HG02798 (cell line): Measurements from ENCODE around the gene CLPX.
A peak's percentile ranks its signal among the peaks of the same experiment; 100 is the strongest.
"Not testable (repeated sequence)": the region's sequence is repeated elsewhere in the genome, so short reads cannot be mapped to it uniquely, and the experiment has no call there.

ENCODE experiments used
- ATAC-seq: cut with Tn5 transposase; IDR thresholded peaks from one replicate; pipeline ENCODE4 v1.9.1; 2021; ENCODE audit warnings: mild to moderate bottlenecking; ENCODE audit not compliant: unreplicated experiment, poor library complexity

The CLPX gene

DNA sequence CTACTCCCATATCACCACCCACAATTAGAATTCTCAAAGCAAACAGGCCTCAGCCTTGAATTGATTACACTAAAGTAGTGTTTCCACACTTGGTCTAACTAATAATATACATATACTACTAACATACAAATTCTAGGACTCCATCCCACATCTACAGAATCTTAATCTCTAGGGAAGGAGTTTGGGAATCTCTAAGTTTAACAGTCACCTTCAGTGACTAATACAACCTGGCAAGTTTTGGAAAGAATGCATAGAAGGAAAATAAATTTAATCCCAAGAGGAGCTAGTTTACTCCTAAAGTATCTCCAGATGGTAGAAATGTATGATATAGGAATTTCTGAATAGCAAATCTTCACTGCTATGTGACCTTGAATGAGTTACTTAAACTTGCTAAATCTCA is 9.1 kb downstream of the CLPX start:
- no peak for ATAC-seq

GRCh38 chr15:65175511-65175910 is 9.6 kb downstream of the CLPX start:
- no peak for ATAC-seq

DNA sequence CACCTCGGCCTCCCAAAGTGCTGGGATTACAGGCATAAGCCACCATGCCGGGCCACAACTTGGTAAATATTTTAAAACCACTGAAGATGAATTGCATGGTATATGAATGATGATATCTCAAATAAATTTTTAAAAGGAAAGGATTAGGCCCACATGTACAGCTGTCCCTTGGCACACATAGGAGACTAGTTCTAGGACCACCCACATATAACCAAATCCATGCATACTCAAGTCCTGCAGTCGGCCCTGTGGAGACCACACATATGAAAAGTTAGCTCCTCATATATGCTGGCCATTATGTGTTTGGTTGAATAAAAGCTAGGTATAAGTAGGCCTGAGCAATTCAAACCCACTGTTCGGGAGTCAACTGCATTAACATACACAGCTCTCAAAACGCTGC is 10.6 kb downstream of the CLPX start:
- ATAC-seq: no peak

DNA sequence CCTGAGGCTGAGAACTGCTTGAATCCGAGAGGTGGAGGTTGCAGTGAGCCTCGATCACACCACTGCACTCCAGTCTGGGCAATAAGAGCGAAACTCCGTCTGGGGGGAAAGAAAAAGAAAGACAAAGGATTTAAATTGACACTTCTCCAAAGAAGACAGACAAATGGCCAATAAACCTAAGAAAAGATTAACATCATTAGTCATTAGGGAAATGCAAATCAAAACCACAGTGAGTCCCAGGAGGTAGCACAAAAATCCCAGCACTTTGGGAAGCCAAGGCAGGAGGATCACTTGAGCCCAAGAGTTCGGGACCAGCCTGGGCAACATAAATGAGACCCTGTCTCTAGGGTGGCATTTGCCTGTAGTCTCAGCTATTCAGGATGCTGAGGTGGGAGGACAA is 12.6 kb downstream of the CLPX start:
- ATAC-seq: no peak

- no peak for ATAC-seq
Measured at GRCh38 chr15:65171428-65171827, 13.7 kb downstream of the CLPX start.

DNA sequence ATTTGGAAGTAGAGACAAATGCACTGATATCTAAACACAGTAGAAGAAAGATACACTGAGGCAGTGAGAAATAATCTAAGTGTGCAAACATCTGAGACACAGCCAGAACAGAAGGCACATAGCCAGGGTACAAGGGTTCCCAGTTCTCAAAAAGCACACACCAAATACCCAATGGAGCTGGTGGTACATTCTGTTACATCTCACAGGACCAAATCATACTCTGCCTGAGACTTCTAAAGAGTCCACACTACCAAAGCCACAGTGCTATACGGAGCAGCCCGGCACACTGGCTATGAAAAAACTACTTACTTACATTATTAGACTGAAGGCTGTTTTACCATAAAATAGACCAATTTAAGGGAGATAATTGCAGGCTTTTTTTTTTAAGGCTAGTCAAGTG is 19.3 kb downstream of the CLPX start:
- ATAC-seq: no peak

DNA sequence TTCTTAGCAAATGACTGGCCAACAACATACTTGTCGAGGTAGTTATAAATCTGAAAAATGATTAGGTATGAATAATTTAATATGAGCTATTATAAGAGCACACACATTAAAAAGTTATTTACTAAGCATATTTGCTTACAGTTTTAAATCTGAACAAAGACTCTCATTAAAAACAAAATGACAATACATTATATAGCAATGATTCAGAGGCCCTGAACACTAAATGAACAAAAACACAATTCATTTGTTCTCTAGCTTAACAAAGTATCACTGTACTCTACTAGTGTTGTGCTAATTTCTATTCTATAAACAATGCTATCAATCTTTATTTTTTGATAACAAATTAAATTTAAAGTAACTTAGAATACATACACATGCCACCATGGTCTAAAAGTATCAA is 21.0 kb downstream of the CLPX start:
- no peak for ATAC-seq

- ATAC-seq: no peak
Measured at GRCh38 chr15:65163041-65163440, 22.1 kb downstream of the CLPX start.

DNA sequence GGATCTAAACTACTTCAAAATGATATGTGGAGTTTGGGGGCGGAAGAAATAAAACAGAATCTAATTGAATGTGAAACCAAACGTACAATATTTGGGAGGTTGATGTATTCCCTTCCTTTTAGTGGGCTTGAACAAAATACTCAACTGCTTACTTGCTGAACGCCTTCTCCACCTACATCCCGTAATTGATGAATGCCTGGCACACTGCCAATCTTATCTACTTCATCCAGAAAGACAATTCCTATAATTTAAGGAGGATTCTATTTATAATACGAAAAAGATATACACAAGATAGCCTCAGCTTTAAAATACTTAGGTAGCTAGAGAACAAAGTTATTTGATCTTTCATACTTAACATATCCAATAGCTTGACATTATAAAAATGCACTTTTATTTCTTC is 28.4 kb downstream of the CLPX start:
- ATAC-seq: no peak

- ATAC-seq: no peak
Measured at GRCh38 chr15:65154720-65155119, 30.4 kb downstream of the CLPX start.

- no peak for ATAC-seq
Measured at GRCh38 chr15:65147902-65148301, 37.2 kb downstream of the CLPX start.

GRCh38 chr15:65146438-65146837 is 38.7 kb downstream of the CLPX start:
- no peak for ATAC-seq

DNA sequence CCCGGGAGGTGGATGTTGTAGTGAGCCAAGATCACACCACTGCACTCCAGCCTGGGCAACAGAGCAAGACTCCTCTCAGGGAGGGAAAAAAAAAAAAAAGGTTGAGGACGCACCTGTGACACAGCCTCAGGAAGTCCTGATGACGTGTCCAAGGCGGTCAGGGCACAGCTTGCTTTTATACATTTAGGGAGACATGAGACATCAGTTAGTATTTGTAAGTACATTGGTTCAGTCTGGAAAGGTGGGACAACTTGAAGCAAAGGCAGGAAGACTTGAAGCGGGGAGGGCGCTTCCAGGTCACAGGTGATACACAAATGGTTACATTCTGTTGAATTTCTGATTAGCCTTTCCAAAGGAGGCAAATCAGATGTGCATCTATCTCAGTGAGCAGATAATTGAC is 46.5 kb downstream of the CLPX start:
- not testable (repeated sequence) for ATAC-seq

- not testable (repeated sequence) for ATAC-seq
Measured at GRCh38 chr15:65137893-65138292, 47.2 kb downstream of the CLPX start.

- not testable (repeated sequence) for ATAC-seq
Measured at GRCh38 chr15:65137089-65137488, 48.1 kb downstream of the CLPX start.

DNA sequence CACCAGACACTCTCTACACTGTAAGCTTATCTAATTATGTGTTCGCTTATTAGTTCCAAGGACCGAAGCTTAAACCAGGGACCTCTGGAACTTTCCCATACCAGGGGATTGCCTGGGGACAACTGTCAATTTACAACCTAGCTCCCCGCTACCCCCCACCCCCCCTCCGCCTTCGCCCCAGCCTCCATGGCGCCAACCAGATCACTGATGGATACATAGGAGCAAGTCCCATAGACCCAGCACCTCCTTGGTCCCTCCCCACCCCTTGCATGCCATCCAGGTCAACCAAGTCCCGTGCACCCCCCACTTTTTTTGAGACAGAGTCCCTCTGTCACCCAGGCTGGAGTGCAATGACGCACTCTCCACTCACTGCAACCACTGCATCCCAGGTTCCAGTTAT is 50.6 kb downstream of the CLPX start:
- no peak for ATAC-seq

- peak; percentile 84 for ATAC-seq
Measured at GRCh38 chr15:65133548-65134200, 51.5 kb downstream of the CLPX start, which contains the start of gene PDCD7. Gene PDCD7, minus strand, starts transcription at chr15:65133808. Its CDS starts 27 bp downstream, at chr15:65133781.

- ATAC-seq: peak; percentile 44
Measured at GRCh38 chr15:65132878-65133547, 52.1 kb downstream of the CLPX start.

GRCh38 chr15:65130941-65131340 is 54.2 kb downstream of the CLPX start:
- ATAC-seq: no peak

- ATAC-seq: no peak
Measured at GRCh38 chr15:65115542-65115941, 69.6 kb downstream of the CLPX start.

- ATAC-seq: no peak
Measured at GRCh38 chr15:65115086-65115485, 70.1 kb downstream of the CLPX start, which contains the start of gene UBAP1L. Gene UBAP1L, minus strand, starts transcription at chr15:65115200. Its CDS starts 8,985 bp downstream, at chr15:65106215.
